Measurements from ENCODE around the gene PNMT.

DNA sequence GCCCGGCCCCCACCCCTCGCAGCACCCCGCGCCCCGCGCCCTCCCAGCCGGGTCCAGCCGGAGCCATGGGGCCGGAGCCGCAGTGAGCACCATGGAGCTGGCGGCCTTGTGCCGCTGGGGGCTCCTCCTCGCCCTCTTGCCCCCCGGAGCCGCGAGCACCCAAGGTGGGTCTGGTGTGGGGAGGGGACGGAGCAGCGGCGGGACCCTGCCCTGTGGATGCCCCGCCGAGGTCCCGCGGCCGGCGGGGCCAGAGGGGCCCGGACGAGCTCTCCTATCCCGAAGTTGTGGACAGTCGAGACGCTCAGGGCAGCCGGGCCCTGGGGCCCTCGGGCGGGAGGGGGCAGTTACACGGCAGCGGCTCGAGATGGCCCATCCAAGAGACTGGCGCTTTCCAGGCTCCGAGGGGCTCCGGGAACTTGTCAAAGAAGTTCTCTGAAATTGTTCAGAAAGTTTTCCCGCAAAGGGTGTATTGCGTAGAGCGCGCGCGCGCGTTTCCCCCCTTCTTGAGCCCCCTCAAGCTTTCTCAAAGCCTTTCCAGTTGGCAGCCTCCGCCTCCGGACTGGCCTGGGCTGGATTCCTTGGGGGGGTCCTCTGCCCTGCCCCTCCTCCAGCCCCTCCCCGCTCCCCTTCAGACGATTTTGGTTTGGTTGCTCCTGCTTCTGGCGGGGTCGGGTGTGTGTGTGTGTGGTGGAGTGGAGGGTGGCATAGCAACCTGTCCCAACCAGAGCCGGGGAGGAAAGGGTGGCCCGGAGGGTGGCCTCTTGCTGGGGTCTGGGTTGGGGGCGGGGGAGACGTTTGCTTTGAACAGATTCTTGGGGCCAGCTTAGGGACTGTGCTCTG lies 32.1 kb downstream of the PNMT start:
- TF ChIP-seq, protein P1, sequence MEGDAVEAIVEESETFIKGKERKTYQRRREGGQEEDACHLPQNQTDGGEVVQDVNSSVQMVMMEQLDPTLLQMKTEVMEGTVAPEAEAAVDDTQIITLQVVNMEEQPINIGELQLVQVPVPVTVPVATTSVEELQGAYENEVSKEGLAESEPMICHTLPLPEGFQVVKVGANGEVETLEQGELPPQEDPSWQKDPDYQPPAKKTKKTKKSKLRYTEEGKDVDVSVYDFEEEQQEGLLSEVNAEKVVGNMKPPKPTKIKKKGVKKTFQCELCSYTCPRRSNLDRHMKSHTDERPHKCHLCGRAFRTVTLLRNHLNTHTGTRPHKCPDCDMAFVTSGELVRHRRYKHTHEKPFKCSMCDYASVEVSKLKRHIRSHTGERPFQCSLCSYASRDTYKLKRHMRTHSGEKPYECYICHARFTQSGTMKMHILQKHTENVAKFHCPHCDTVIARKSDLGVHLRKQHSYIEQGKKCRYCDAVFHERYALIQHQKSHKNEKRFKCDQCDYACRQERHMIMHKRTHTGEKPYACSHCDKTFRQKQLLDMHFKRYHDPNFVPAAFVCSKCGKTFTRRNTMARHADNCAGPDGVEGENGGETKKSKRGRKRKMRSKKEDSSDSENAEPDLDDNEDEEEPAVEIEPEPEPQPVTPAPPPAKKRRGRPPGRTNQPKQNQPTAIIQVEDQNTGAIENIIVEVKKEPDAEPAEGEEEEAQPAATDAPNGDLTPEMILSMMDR (IDR thresholded peaks at IDR 0.05) = no peak
- peak; percentile 24 for TF ChIP-seq EZH2 (IDR thresholded peaks at IDR 0.05; ENCODE audit: borderline replicate concordance, insufficient read depth, low read depth, low read length, poor library complexity, severe bottlenecking)
